RWPE1 (cell line): ENCODE data around the gene LMF1.

Experiments used
- CTCF ChIA-PET: fragments of 350-600 bp; sonication (Branson Sonifier 250); formaldehyde crosslinking; extraction: SDS; loops from one replicate; lab custom pipeline; 2021; lab: Yijun Ruan, JAX
- POLR2A ChIA-PET: fragments of 400-600 bp; formaldehyde crosslinking; extraction: SDS; loops from one replicate; lab custom pipeline; 2020; ENCODE audit warnings: antibody characterized with exemption; ENCODE audit not compliant: low non-redundant PET; lab: Yijun Ruan, JAX
- DNase-seq: peaks from one replicate; pipeline ENCODE4 v3.0.0; 2012; ENCODE audit warnings: low spot score
- H3K27ac ChIP-seq: fragments of 450-650 bp; 2 replicates; pipeline ENCODE4 v1.5.1; 2017
- TF ChIP-seq, protein P1 (sequence below): fragments of 450-650 bp; conservative IDR thresholded peaks from 2 replicates; pipeline ENCODE4 v1.5.1; 2017; ENCODE audit warnings: low read depth, mild to moderate bottlenecking

LMF1 gene

GRCh38 chr16:1003391-1004347 lies 32.9 kb upstream of the LMF1 start:
- H3K27ac ChIP-seq: no peak overlapping the region
- CTCF ChIA-PET: interaction anchor here (0.6 kb wide), 1 partner anchor 19 kb away, joined by 3 read pairs; no protein-coding TSS in a partner anchor
- TF ChIP-seq, protein P1, sequence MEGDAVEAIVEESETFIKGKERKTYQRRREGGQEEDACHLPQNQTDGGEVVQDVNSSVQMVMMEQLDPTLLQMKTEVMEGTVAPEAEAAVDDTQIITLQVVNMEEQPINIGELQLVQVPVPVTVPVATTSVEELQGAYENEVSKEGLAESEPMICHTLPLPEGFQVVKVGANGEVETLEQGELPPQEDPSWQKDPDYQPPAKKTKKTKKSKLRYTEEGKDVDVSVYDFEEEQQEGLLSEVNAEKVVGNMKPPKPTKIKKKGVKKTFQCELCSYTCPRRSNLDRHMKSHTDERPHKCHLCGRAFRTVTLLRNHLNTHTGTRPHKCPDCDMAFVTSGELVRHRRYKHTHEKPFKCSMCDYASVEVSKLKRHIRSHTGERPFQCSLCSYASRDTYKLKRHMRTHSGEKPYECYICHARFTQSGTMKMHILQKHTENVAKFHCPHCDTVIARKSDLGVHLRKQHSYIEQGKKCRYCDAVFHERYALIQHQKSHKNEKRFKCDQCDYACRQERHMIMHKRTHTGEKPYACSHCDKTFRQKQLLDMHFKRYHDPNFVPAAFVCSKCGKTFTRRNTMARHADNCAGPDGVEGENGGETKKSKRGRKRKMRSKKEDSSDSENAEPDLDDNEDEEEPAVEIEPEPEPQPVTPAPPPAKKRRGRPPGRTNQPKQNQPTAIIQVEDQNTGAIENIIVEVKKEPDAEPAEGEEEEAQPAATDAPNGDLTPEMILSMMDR: no peak
- DNase-seq: no peak
- POLR2A ChIA-PET: no interaction called here

DNA sequence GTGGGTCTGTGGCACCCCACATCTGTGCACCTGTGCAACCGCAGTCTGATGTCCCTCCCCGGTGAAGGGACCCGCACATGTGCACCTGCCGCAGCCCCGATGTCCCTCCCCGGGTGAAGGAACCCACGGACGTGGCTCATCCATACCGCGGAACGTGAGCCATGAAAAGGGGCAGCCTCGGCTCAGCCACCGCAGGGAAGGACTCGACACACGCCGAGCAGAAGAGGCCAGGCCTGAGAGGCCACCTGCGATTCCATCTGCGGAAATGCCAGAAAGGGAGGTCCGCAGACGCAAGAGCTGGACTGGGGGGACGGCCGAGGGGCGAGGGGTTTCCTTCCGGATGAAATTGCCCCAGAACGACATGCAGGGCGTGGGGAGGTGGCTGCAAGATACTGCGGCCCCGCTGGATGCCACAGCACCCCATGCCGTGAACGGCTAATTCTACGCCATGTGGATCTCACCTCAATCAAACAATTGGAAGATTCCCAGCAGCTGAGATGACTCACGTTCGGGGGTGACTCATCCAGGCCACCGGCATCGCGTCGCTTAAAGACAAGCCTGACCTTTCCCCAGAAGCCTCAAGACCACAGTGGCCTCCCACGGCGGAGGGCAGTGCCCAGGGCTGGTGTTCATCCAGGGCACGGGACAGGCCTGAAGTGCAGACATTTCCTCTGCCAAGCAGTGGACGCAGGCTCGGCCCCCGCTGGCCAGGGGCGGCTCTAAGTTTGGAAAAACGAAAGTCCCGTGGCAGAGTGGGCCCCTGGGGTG lies 31.8 kb upstream of the LMF1 start:
- POLR2A ChIA-PET: no interaction called here
- no peak overlapping the region for H3K27ac ChIP-seq
- TF ChIP-seq, protein P1: no peak
- DNase-seq: peak; percentile 92
- CTCF ChIA-PET: interaction anchor here (0.6 kb wide), 1 partner anchor 789 kb away, joined by 3 read pairs; no protein-coding TSS in a partner anchor

DNA sequence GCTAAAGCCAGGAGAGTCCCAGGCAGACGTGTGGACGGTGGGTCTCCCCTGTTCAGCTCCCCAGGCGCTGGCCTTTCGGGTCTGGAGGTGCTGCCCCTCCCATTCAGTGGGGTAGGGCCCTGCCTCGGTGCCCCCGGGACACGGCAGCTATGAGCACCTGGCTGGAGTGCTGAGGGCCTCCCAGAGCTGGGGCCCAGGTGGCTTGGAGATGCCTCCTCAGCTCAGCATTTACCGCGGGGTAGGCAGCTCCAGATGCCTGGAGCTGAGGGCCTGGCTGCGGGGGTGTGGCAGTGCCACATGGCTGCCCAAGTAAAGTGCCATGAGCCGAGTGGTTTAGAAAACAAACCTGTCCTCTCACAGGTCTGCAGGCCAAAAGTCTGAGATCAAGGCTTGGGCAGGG lies 30.3 kb upstream of the LMF1 start:
- ChIA-PET CTCF (interaction anchor here (0.6 kb wide), 1 partner anchor 18 kb away, joined by 3 read pairs; no protein-coding TSS in a partner anchor), POLR2A (interaction anchor here (0.5 to 0.6 kb wide), 2 partner anchors 16 to 867 kb away, joined by 3 read pairs; no protein-coding TSS in a partner anchor)
- DNase-seq: no peak
- no peak overlapping the region for H3K27ac ChIP-seq
- TF ChIP-seq, protein P1: no peak

DNA sequence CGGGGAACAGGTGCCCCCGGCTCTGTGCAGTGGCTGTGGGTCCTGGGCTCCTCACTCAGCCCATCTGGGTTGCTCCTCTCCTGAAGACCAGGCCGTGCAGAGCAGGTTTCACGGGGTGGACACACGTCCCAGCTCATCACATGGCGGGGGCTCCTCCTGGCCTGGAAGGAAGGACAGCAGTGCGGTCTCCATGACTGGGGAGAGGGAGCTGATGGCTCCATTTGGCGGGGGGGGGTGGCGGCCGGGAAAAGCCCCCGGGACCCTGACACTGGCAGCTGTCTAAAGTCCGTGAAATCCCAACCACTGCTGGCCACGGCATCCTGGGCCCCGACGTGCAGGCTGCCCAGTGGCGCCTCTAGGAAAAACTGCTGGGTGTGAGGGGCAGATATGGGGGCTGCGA lies 29.8 kb upstream of the LMF1 start:
- no peak overlapping the region for H3K27ac ChIP-seq
- no peak for DNase-seq
- POLR2A ChIA-PET: interaction anchor here (0.5 to 0.6 kb wide), 4 partner anchors 16 to 866 kb away, joined by 3 to 11 read pairs (median 3); no protein-coding TSS in a partner anchor
- CTCF ChIA-PET: interaction anchor here (0.5 to 0.7 kb wide), 2 partner anchors 61 to 363 kb away, joined by 3 read pairs; no protein-coding TSS in a partner anchor
- TF ChIP-seq, protein P1: no peak

DNA sequence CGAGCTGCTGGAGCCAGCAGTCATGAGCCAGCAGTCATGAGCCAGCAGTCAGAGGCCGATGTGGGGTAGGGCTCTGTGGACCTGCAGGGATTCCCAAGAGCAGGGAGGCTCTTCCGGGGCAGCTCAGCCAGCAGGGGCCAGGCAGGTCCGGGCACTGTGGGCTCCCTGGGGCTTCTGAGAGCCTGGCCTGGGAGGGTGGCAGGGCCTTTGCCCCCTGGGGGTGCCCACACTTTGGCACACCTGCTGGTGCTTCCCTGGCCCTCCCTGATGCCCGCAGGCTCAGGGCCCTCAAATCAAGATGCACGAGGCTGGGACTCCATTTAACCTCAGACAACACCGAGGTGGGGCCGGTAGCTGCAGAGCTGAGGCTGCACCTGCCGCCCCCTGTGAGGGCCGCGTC lies 28.9 kb upstream of the LMF1 start:
- DNase-seq: no peak
- TF ChIP-seq, protein P1: no peak
- POLR2A ChIA-PET: interaction anchor here (0.6 kb wide), 1 partner anchor 15 kb away, joined by 3 read pairs; no protein-coding TSS in a partner anchor
- H3K27ac ChIP-seq: no peak overlapping the region
- CTCF ChIA-PET: interaction anchor here (0.7 to 0.9 kb wide), 2 partner anchors 56 to 364 kb away, joined by 3 read pairs; no protein-coding TSS in a partner anchor
